Epidermal melanocyte (primary cell): Measurements from ENCODE around the gene GIMAP6.
"Not testable (repeated sequence)": the region's sequence is repeated elsewhere in the genome, so short reads cannot be mapped to it uniquely, and the experiment has no call there.

ENCODE experiments used
- DNase-seq: peaks from one replicate; pipeline ENCODE4 v3.0.0; 2011; ENCODE audit warnings: low spot score; ENCODE audit not compliant: insufficient read length

Gene GIMAP6

GRCh38 chr7:150586068-150586784, 46.0 kb downstream of the GIMAP6 start:
- no peak for DNase-seq

- no peak for DNase-seq
These were observed 47.0 kb downstream of the GIMAP6 start for GRCh38 chr7:150585199-150585598.

DNA sequence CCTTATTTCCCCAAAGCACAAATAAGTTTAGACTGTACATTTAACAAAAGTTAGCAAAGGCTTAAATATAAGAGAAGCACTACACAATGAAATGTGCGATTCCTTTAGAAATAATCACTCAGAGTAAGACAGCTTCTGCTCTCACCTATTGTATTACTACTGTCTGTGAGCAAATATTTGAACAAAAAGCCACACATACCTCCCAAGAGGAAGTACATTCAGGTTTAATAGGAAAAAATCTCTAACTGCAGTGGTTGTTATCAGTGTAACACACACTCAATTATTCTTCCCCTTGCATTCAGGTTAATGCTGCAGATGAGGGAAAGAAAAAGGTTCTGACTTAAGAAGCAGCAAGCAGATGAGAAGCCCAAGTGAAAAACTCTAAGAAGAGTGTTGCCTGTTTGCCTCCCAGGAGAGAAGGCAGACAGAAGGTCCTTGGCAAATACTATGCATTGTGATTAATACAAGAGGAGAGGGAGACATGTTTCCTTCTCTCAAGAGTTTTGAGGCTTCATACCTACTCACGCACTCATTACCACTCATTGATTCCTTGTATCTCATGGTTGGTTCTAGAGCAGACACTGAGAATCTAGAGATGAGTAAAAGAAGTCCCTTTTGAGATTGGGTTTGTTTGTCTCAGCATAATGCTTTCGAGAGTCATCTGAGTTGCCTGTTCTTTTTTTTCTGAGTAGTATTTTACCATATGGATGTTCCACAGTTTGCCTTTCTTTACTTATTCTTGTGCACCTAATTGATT, 51.4 kb downstream of the GIMAP6 start:
- no peak for DNase-seq

- not testable (repeated sequence) for DNase-seq
These were observed 52.1 kb downstream of the GIMAP6 start for GRCh38 chr7:150579979-150580637.
